ENCODE measurements around the gene KRT73.

The KRT73 gene

GRCh38 chr12:52561880-52562449, 56.4 kb downstream of the KRT73 start:
- no peak for DNase-seq

- DNase-seq: no peak
These were observed 58.4 kb downstream of the KRT73 start for GRCh38 chr12:52559979-52560378.

- DNase-seq: no peak
These were observed 59.4 kb downstream of the KRT73 start for GRCh38 chr12:52558781-52559445.

All from stimulated activated CD4-positive, alpha-beta T cell treated with anti-CD3 and anti-CD28 coated beads, Interleukin-4, amount 100 ng/mL, for 24 hours (primary cell).